H1 (cell line): ENCODE results near the gene PTH1R. TPM values are rescaled to one million over a fixed set of nuclear protein-coding genes. Genes with fewer than 3 reads are reported as not detected.

Source experiments
- ATF2 ChIP-seq: IDR thresholded peaks from 2 replicates; pipeline ENCODE4 v1.6.1; 2012; ENCODE audit warnings: low read length, inconsistent platforms
- CBX8 ChIP-seq: fragments of 300-800, 300-1000 bp; sonication (generic); IDR thresholded peaks from 2 replicates; pipeline ENCODE4 v1.7.1; 2016; ENCODE audit warnings: low read depth, low read length, borderline replicate concordance
- E2F6 ChIP-seq: IDR thresholded peaks from 2 replicates; pipeline ENCODE4 v1.6.1; 2012; ENCODE audit warnings: inconsistent platforms
- SIX5 ChIP-seq: IDR thresholded peaks from 2 replicates; pipeline ENCODE4 v1.6.1; 2011; ENCODE audit warnings: mild to moderate bottlenecking, low read depth, low read length
- polyA plus RNA-seq, 7 experiments: library from polyadenylated mRNA; depleted of rRNA in 3 of 7; stranded (reverse) in 5 of 7; unstranded in 2 of 7; fragments of >200 nt in 5 of 7; fragments of 200-250 nt in 2 of 7; gene quantifications; 1 replicate in 5 of 7; 2 replicates in 1 of 7; 4 replicates in 1 of 7; pipeline versions ENCODE4 v1.2.1 to v1.2.3, GENCODE V29; 2011 to 2013; ENCODE audit warnings: missing spikeins in 2 of 7, mixed read lengths in 2 of 7
- total RNA-seq: library from RNA; stranded (reverse); fragmentation: NEBNext Ultra II Directional; extraction: Animal tissue kit (Norgen Biotek cat#: 25700); gene quantifications from 2 replicates; pipeline ENCODE4 v1.2.1, GENCODE V29; 2021

The PTH1R gene
- total and polyA plus RNA-seq, 2 of the 8 experiments (the other 6 are each of a cell fraction or from before 2014, with no cell fraction given), result 0.57 to 1.5 TPM

- TF ChIP-seq ATF2, result no peak
- TF ChIP-seq CBX8, result no peak
- TF ChIP-seq E2F6, result no peak
- TF ChIP-seq SIX5, result no peak
- TF ChIP-seq, all 59 proteins: peak for 0
Observed at GRCh38 chr3:46888705-46889104, 11.2 kb downstream of the PTH1R start (continued).
